22Rv1 (cell line): ENCODE data around the gene GNG14.
"Not testable (repeated sequence)": the region's sequence is repeated elsewhere in the genome, so short reads cannot be mapped to it uniquely, and the experiment has no call there.

Experiments used
- H3K27ac ChIP-seq: fragments of 450-650 bp; 2 replicates; pipeline ENCODE4 v1.5.1; 2017
- CTCF ChIP-seq: fragments of 450-650 bp; IDR thresholded peaks from 2 replicates; pipeline ENCODE4 v1.5.1; 2017; ENCODE audit warnings: mild to moderate bottlenecking
- ZFX ChIP-seq: fragments of 450-650 bp; IDR thresholded peaks from 2 replicates; pipeline ENCODE4 v1.6.1; 2017; ENCODE audit warnings: antibody characterized with exemption, borderline replicate concordance

Gene GNG14

DNA sequence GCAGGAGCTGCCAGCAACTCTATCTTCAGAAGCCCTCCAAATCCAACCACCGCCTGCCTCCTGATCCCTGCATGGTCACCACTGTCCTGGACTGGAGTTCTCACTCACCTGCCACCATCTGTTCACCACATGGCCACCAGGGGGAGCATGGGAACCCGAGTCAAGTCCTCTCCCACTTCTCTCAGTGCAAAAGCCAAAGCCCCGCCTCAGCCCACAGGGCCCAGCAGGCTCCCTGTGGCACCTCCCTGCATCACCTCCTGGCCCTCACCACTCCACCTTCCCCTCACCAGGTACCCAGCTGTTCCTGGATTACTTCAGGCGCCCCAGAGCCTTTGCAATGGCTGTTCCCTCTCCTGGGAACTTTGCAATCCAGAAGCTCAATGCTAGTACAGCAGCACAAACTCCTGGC is 11.4 kb upstream of the GNG14 start:
- H3K27ac ChIP-seq: peak overlapping the region; percentile 25; the same call in 1 of the 2 replicates
- TF ChIP-seq ZFX: no peak
- TF ChIP-seq CTCF: peak; percentile 92

GRCh38 chr19:12676928-12677327 is 10.9 kb upstream of the GNG14 start:
- H3K27ac ChIP-seq: peak overlapping the region; percentile 25; the same call in 1 of the 2 replicates
- TF ChIP-seq CTCF (no peak), ZFX (no peak)

- H3K27ac ChIP-seq: not testable (repeated sequence)
Observed at GRCh38 chr19:12678039-12678438, 9.8 kb upstream of the GNG14 start.

GRCh38 chr19:12680034-12680433 is 7.8 kb upstream of the GNG14 start:
- TF ChIP-seq CTCF (no peak), ZFX (no peak)
- H3K27ac ChIP-seq: peak overlapping the region; percentile 99

- H3K27ac ChIP-seq: peak within 1 kb of the TSS; percentile 99
- TF ChIP-seq CTCF: no peak
- no peak for TF ChIP-seq ZFX
Observed at GRCh38 chr19:12681074-12681987, 6.5 kb upstream of the GNG14 start, which contains the start of gene DHPS. TSS of gene DHPS (minus strand) at chr19:12681880. CDS start at chr19:12681766, 114 bp downstream.

DNA sequence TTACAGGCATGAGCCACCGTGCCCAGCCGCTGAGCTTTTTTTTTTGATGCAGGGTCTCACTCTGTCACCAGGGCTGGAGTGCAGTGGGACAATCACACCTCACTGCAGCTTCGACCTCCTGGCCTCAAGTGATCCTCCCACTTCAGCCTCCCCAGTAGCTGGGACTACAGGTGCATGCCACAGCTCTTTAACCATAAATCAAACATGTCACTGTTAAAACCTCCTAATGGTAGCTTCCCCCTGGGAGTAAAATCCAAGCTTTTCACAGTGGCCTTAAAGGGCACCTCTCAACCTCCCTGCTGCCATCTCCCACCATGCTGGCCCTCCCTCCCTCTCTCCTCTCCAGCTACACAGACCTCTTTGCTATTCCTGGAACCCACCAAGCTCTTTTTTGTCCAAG is 2.0 kb upstream of the GNG14 start:
- no peak overlapping the region for H3K27ac ChIP-seq
- TF ChIP-seq ZFX: no peak
- TF ChIP-seq CTCF: no peak

DNA sequence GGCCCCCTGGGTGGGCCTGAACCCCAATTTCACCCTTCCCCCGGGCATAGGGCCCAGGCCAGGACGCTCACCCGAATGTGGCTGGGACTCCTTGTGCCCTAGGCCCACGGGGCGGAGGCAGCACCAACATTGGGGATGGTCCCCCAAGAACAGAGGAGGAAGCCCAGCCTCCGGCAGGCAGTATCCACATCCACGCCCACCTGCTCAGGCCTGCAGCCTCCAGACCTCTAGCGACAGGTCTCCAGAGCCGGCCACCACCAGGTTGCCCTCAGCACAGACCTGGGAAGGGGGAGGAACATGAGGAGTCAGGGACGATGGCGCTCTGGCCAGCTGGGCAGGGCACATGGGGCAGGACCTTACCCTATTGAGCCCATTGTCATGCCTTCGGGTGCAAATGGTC is 1.2 kb downstream of the GNG14 start:
- H3K27ac ChIP-seq: no peak overlapping the region
- TF ChIP-seq ZFX (no peak), CTCF (no peak)
